ENCODE measurements around the gene C21orf91.

DNA sequence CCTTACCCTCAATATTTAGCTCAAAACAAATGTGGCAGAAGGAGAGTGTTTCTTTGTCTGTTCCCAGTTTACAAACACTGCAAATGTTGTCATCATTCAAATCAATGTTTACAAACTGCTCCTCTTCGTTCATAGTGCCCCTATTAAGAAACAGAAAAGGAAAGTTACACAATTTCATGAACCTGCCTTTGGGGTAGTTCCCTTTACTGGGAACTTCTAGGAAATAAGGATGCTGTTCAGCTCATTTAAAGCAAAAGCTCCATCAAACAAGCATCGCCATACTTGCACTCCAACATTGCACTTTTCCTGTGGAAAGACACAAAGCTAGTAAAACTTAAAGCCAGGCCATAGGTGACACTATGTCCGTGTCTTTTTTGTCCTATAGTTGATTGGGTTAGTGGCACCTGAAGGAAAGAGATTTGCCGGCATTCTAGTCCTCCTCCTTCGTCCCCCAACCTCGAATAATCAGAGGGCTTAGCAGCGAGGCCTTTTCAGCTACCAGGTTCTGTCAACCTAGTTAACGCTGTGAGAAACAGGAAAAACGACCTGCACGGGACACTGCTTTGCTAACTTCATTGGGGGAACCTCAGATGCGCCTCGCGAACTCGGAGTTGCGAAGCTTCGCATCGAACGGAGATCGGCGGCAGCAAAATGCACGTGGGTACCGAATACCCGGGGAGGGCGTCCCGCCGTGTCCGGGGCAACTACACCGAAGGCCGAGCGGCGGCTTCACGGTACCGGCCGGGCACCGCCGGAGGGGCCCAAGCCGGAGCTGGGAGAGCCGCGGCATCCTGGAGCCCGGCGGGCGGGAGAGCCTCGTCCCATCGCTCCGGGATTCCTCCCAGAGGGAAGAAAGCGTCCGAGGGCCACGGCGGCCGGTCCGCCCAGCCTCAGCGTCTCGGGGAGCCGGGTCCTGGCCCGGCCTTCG is 706 bp downstream of the C21orf91 start:
- TF ChIP-seq, protein P1, sequence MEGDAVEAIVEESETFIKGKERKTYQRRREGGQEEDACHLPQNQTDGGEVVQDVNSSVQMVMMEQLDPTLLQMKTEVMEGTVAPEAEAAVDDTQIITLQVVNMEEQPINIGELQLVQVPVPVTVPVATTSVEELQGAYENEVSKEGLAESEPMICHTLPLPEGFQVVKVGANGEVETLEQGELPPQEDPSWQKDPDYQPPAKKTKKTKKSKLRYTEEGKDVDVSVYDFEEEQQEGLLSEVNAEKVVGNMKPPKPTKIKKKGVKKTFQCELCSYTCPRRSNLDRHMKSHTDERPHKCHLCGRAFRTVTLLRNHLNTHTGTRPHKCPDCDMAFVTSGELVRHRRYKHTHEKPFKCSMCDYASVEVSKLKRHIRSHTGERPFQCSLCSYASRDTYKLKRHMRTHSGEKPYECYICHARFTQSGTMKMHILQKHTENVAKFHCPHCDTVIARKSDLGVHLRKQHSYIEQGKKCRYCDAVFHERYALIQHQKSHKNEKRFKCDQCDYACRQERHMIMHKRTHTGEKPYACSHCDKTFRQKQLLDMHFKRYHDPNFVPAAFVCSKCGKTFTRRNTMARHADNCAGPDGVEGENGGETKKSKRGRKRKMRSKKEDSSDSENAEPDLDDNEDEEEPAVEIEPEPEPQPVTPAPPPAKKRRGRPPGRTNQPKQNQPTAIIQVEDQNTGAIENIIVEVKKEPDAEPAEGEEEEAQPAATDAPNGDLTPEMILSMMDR (IDR thresholded peaks at IDR 0.05): no peak
- peak; percentile 10 for TF ChIP-seq POLR2AphosphoS5 (IDR thresholded peaks at IDR 0.05)
